WTC11 (cell line): ENCODE data around the gene UGT2A2. TPM values are rescaled to one million over a fixed set of nuclear protein-coding genes. Genes with fewer than 3 reads are reported as not detected.

Experiments used
- ATAC-seq: fragments of 200-7000 bp; cut with Tn5 transposase; 2 replicates; pipeline ENCODE4 v1.10.0; 2021; ENCODE audit warnings: mild to moderate bottlenecking, moderate library complexity
- CTCF ChIA-PET: fragments of 300-600 bp; sonication (Branson Sonifier 250); formaldehyde crosslinking; loops from one replicate; lab custom pipeline; 2021; ENCODE audit warnings: antibody characterized with exemption; lab: Charles Lee
- POLR2A ChIA-PET: fragments of 350-600 bp; sonication (Branson Sonifier 250); formaldehyde crosslinking; loops from one replicate; lab custom pipeline; 2021; ENCODE audit warnings: antibody characterized with exemption; lab: Charles Lee
- DNase-seq: peaks from one replicate; pipeline ENCODE4 v3.0.0; 2021; ENCODE audit warnings: low spot score
- H3K27ac Mint-ChIP-seq: 2 replicates; pipeline ENCODE4 v1.8.0; 2021; ENCODE audit warnings: mixed read lengths
- H3K27me3 Mint-ChIP-seq: 2 replicates; pipeline ENCODE4 v1.8.0; 2021; ENCODE audit warnings: low read depth, mild to moderate bottlenecking, moderate library complexity, mixed read lengths
- H3K36me3 Mint-ChIP-seq: 2 replicates; pipeline ENCODE4 v1.8.0; 2021; ENCODE audit warnings: mixed read lengths
- H3K4me1 Mint-ChIP-seq: 2 replicates; pipeline ENCODE4 v1.8.0; 2022; ENCODE audit warnings: mixed read lengths
- H3K4me3 Mint-ChIP-seq: 2 replicates; pipeline ENCODE4 v1.8.0; 2021; ENCODE audit warnings: mild to moderate bottlenecking, moderate library complexity, mixed read lengths
- H3K9me3 Mint-ChIP-seq: 2 replicates; pipeline ENCODE4 v1.8.0; 2021; ENCODE audit warnings: mixed read lengths
- AR ChIP-seq: fragments of 250-450 bp; sonication (Bioruptor Pico); IDR thresholded peaks from 2 replicates; pipeline ENCODE4 v1.9.0; 2021; ENCODE audit warnings: mild to moderate bottlenecking
- ATF1 ChIP-seq: sonication (generic); formaldehyde crosslinking; IDR thresholded peaks from 2 replicates; pipeline ENCODE4 v1.8.1; 2023; ENCODE audit warnings: mild to moderate bottlenecking, moderate library complexity, missing genetic modification reagents
- CBFB ChIP-seq: sonication (generic); formaldehyde crosslinking; IDR thresholded peaks from 2 replicates; pipeline ENCODE4 v1.8.1; 2022; ENCODE audit warnings: mild to moderate bottlenecking, low read depth, missing genetic modification reagents
- ETV6 ChIP-seq: sonication (generic); formaldehyde crosslinking; IDR thresholded peaks from 2 replicates; pipeline ENCODE4 v1.8.1; 2022; ENCODE audit warnings: mild to moderate bottlenecking, missing genetic modification reagents
- JAZF1 ChIP-seq: fragments of 250-450 bp; sonication (Bioruptor Pico); IDR thresholded peaks from 2 replicates; pipeline ENCODE4 v1.9.0; 2021; ENCODE audit warnings: moderate library complexity, mild to moderate bottlenecking, inconsistent platforms
- MLX ChIP-seq: sonication (generic); formaldehyde crosslinking; IDR thresholded peaks from 2 replicates; pipeline ENCODE4 v1.8.1; 2023; ENCODE audit warnings: mild to moderate bottlenecking, missing genetic modification reagents, moderate library complexity
- MXD4 ChIP-seq: fragments of 250-450 bp; sonication (Bioruptor Pico); IDR thresholded peaks from 2 replicates; pipeline ENCODE4 v1.8.0; 2021; ENCODE audit warnings: mild to moderate bottlenecking, moderate library complexity, borderline replicate concordance
- MYBL2 ChIP-seq: sonication (generic); formaldehyde crosslinking; IDR thresholded peaks from 2 replicates; pipeline ENCODE4 v1.8.1; 2023; ENCODE audit warnings: mild to moderate bottlenecking, moderate library complexity, missing genetic modification reagents
- OVOL2 ChIP-seq: fragments of 250-450 bp; sonication (Bioruptor Pico); IDR thresholded peaks from 2 replicates; pipeline ENCODE4 v1.9.0; 2021; ENCODE audit warnings: mild to moderate bottlenecking, borderline replicate concordance
- RELA ChIP-seq: sonication (generic); formaldehyde crosslinking; IDR thresholded peaks from 2 replicates; pipeline ENCODE4 v1.8.1; 2022; ENCODE audit warnings: missing genetic modification reagents, mild to moderate bottlenecking, borderline replicate concordance
- SOX15 ChIP-seq: fragments of 250-450 bp; sonication (Bioruptor Pico); IDR thresholded peaks from 2 replicates; pipeline ENCODE4 v1.9.0; 2021; ENCODE audit warnings: mild to moderate bottlenecking
- TEAD1 ChIP-seq: sonication (generic); formaldehyde crosslinking; IDR thresholded peaks from 2 replicates; pipeline ENCODE4 v1.8.0; 2022; ENCODE audit warnings: mild to moderate bottlenecking, missing genetic modification reagents
- TP53 ChIP-seq: sonication (generic); formaldehyde crosslinking; IDR thresholded peaks from 2 replicates; pipeline ENCODE4 v1.8.1; 2023; ENCODE audit warnings: mild to moderate bottlenecking, missing genetic modification reagents
- ZBTB43 ChIP-seq: sonication (generic); formaldehyde crosslinking; IDR thresholded peaks from 2 replicates; pipeline ENCODE4 v1.8.1; 2023; ENCODE audit warnings: mild to moderate bottlenecking, missing genetic modification reagents
- ZNF121 ChIP-seq: sonication (generic); formaldehyde crosslinking; IDR thresholded peaks from 2 replicates; pipeline ENCODE4 v1.8.0; 2023; ENCODE audit warnings: missing genetic modification reagents
- ZNF219 ChIP-seq: sonication (generic); formaldehyde crosslinking; IDR thresholded peaks from 2 replicates; pipeline ENCODE4 v1.8.0; 2023; ENCODE audit warnings: missing genetic modification reagents, mild to moderate bottlenecking, borderline replicate concordance
- ZNF232 ChIP-seq: sonication (generic); formaldehyde crosslinking; IDR thresholded peaks from 2 replicates; pipeline ENCODE4 v1.8.0; 2022; ENCODE audit warnings: mild to moderate bottlenecking, missing genetic modification reagents
- ZNF512 ChIP-seq: sonication (generic); formaldehyde crosslinking; IDR thresholded peaks from 2 replicates; pipeline ENCODE4 v1.8.1; 2022; ENCODE audit warnings: missing genetic modification reagents, borderline replicate concordance
- total RNA-seq: library from RNA; stranded (reverse); gene quantifications from 3 replicates; pipeline ENCODE4 v1.2.3, GENCODE V29; 2021

Gene UGT2A2
- total RNA-seq, 1 experiment from 2014 or later, result not detected

GRCh38 chr4:69563424-69563823 is 76.0 kb downstream of the UGT2A2 start:
- peaks cover 4% of the 10 kb centered on the region; the same call in 1 of the 2 replicates for H3K4me1 Mint-ChIP-seq
- POLR2A ChIA-PET, result no interaction called here
- no peak for TF ChIP-seq MYBL2
- no peak for TF ChIP-seq SOX15 (CRISPR knock-in tag)
- no peak for TF ChIP-seq RELA (CRISPR knock-in tag)
- no peak for TF ChIP-seq JAZF1
- no peak for TF ChIP-seq AR (CRISPR knock-in tag)
- TF ChIP-seq MLX, result no peak
- no peak for TF ChIP-seq TP53
- CTCF ChIA-PET, result no interaction called here
- H3K9me3 Mint-ChIP-seq, result peaks cover 11% of the 10 kb centered on the region
- no peak overlapping the region for H3K27ac Mint-ChIP-seq
- H3K27me3 Mint-ChIP-seq, result no peaks in the 10 kb centered on the region
- DNase-seq (no peak), ATAC-seq (no peak)
- peaks cover 5% of the 10 kb centered on the region for H3K36me3 Mint-ChIP-seq
- H3K4me3 Mint-ChIP-seq, result no peak overlapping the region

- Mint-ChIP-seq H3K36me3 (no peaks in the 10 kb centered on the region), H3K27me3 (no peaks in the 10 kb centered on the region), H3K4me1 (no peaks in the 10 kb centered on the region), H3K27ac (no peak overlapping the region), H3K9me3 (peaks cover 4% of the 10 kb centered on the region; the same call in 1 of the 2 replicates), H3K4me3 (no peak overlapping the region)
- ChIA-PET CTCF (no interaction called here), POLR2A (no interaction called here)
- no peak for ATAC-seq
- DNase-seq, result no peak
- TF ChIP-seq CBFB (CRISPR knock-in tag), result no peak
- TF ChIP-seq TEAD1 (CRISPR knock-in tag), result no peak
- no peak for TF ChIP-seq ZNF219 (CRISPR knock-in tag)
- TF ChIP-seq OVOL2 (CRISPR knock-in tag), result no peak
These were observed 89.8 kb downstream of the UGT2A2 start for GRCh38 chr4:69549651-69550050.

GRCh38 chr4:69546134-69546765 is 93.2 kb downstream of the UGT2A2 start:
- ATAC-seq (no peak), DNase-seq (no peak)
- CTCF ChIA-PET, result no interaction called here
- no peaks in the 10 kb centered on the region for H3K36me3 Mint-ChIP-seq
- no peaks in the 10 kb centered on the region for H3K4me1 Mint-ChIP-seq
- H3K27ac Mint-ChIP-seq, result no peak overlapping the region
- TF ChIP-seq ZNF121 (CRISPR knock-in tag) (no peak), ZNF512 (CRISPR knock-in tag) (no peak), ETV6 (CRISPR knock-in tag) (no peak), MXD4 (CRISPR knock-in tag) (no peak), ZBTB43 (CRISPR knock-in tag) (no peak), ATF1 (CRISPR knock-in tag) (no peak), JAZF1 (no peak), ZNF232 (no peak)
- POLR2A ChIA-PET, result no interaction called here
- no peaks in the 10 kb centered on the region for H3K27me3 Mint-ChIP-seq
- H3K4me3 Mint-ChIP-seq, result no peak overlapping the region
- H3K9me3 Mint-ChIP-seq, result peaks cover 4% of the 10 kb centered on the region; the same call in 1 of the 2 replicates

Other genes starting within 250 kb of the UGT2A2 start
- 0.31 to 0.41 TPM in 2 of 3 replicates, not detected in the other for gene UGT2B4, start 143.7 kb downstream of the UGT2A2 start, total RNA-seq
- gene UGT2A1, start 13.6 kb upstream of the UGT2A2 start, total RNA-seq, result 0.34 to 0.81 TPM (median 0.44 TPM) in 3 replicates
- 0.02 to 0.14 TPM (median 0.04 TPM) in 3 replicates for gene SULT1B1, start 121.0 kb upstream of the UGT2A2 start, total RNA-seq
- gene SULT1E1, start 220.5 kb upstream of the UGT2A2 start, total RNA-seq, result not detected in 3 replicates